HG02884 (cell line): ENCODE results near the gene ELAVL2.

Experiments used
- ATAC-seq: cut with Tn5 transposase; IDR thresholded peaks from one replicate; pipeline ENCODE4 v1.9.1; 2021; ENCODE audit warnings: mild to moderate bottlenecking, moderate library complexity; ENCODE audit not compliant: unreplicated experiment

ELAVL2 gene

DNA sequence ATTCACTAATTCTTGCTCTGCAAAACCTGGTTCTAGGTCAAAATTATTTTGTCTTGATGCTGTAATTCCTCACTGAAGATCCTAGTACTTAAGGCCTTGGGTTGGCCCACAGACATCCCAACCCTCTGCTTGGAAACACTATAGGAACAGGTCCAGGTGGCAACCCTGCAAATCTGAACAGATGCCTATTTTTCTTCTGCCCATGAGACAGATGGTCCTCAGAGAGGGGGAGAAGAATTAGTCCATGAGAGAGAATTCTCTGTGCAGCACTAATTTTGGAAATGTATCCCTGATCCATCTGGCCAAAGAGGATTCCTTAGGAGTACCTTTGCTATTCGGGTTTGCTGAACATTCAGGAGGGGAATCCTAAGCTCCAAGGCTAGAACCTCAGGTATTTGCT lies 156.3 kb downstream of the ELAVL2 start:
- no peak for ATAC-seq

DNA sequence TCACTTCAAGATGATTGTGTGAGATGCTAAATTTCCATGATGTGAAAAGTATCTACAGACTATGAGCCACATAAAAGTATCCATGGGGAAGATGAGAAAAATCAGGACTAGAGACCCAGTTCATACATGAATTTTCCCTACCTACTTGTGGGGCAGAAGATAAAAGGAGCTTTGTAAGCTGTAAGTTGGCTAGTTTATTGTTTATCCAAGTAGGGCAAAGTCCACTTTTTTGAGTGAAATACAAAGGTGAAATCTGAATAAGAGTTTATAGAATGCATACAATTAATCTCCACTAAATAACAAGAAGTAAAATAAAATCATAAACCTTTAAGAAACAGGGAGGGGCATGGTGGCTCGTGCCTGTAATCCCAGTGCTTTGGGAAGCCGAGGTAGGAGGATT lies 160.4 kb downstream of the ELAVL2 start:
- no peak for ATAC-seq

DNA sequence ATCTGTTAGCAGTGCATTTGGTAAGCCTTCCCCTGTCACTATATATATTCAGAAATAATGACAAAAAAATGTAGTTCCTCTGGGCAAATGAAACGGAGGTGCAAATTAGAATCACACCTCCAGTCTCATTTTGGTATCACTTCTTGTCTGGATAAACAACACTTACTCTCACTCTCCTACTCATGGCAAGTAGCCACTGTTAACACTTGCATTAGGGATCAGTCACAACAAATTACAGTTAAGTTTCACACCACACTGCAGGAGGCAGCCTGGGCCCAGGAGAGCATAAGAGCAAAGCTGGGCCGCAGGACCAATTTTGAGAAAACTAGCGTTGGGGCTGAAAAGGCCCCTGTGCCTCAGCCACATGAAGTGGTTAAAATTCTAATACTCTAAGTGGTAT lies 161.0 kb downstream of the ELAVL2 start:
- ATAC-seq, result no peak

DNA sequence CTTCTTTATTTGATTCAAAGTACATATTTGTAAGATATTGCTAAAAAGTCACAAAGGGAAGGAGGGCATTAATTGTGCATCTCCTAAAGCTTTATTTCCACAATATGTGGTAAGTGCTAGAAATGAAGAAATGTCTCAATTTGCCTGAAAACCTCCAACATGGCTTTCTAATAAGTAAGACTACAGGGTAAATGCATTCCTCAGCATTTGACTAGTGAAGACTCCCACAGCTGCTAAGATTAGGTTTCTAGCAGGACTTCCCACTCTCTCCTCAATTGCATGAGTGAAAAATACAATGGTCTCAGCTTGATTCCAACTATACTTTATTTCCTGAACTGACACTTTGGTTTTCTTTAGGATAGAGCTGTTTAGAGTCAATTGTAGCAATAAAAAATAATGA lies 162.1 kb downstream of the ELAVL2 start:
- no peak for ATAC-seq

DNA sequence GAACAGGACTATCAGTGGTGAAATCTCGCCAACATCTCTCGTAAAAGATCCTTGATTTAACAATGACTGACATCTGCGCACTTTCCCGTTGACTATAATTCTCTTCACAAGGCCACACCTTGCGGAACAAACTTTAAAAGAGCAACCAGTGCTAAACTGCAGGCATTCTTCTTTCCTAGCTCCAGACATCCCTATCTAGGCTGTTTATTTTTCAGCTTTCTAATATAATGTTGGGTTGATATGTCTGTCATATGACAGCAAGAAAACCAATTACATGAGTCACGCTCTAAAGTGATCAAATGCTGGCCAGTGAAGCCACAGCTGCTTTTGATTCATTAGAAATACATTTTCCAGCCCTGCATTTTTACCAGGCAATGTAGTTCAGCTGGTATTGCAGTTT lies 162.5 kb downstream of the ELAVL2 start:
- ATAC-seq, result no peak

DNA sequence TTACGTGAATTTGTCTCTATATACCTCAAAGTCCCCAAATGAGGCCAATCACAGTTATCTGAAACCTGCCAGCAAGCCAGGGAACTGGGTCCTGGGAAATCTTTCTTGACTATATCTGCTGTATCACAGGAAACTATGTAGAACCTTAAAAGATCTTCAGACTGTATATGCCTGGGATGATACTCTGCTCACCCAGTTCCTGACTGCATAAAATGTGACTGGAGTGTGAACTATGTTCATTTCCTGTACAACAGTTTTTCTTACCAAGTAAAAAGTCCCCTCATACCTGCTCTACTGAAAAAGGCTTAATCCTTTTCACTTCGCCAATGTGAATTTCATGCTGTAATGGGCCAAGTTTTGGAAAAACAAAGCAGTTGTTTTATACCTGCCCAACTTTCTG lies 162.9 kb downstream of the ELAVL2 start:
- ATAC-seq, result no peak

DNA sequence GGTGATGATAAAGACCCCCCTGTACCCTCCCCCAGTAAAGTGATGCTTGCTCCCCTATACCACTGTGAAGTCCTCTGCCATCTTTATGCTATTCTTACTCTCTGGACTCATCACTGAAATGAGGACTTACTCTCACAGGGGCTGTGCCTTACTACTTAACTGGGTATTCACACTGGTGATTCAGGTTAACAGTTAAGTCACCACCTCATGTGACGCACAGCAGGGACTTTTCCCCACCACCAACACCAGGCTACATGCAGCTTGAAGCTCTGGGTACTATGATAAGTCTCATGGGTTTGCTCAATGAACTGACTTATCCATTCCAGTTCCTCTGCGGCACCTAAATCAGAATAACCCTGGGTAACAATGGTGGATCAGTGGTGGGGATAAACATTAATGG lies 163.7 kb downstream of the ELAVL2 start:
- no peak for ATAC-seq

DNA sequence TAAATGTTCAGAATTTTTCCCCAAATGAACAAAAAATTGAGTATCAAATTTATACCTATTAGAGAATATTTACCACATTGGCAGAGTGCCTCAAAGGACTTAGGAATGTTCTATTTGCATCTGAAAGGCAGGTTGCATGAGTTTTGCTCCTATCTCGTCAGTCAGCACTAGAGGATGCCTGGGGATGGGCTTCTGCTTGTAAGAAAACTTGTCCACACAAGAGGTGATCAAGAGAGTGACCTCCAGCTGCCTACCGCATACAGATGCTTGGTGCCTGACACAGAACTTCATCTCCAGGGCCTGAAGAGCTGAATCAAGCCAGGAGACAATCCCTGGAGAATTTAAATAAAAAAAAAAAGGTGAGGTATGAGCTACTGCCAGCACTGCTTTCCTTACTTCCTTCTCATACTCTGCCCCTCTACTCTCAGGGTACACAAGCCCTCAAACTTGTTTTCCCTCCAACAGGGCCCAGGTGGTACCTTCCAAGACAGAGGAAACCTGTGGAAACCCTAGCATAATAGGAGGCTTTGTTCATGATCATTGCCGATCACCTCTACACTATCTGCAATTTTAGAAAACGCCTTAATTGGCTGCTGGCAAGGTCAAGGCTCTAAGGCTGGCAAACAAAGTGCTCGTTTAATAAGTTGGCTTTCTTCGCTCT lies 166.6 kb downstream of the ELAVL2 start:
- no peak for ATAC-seq

DNA sequence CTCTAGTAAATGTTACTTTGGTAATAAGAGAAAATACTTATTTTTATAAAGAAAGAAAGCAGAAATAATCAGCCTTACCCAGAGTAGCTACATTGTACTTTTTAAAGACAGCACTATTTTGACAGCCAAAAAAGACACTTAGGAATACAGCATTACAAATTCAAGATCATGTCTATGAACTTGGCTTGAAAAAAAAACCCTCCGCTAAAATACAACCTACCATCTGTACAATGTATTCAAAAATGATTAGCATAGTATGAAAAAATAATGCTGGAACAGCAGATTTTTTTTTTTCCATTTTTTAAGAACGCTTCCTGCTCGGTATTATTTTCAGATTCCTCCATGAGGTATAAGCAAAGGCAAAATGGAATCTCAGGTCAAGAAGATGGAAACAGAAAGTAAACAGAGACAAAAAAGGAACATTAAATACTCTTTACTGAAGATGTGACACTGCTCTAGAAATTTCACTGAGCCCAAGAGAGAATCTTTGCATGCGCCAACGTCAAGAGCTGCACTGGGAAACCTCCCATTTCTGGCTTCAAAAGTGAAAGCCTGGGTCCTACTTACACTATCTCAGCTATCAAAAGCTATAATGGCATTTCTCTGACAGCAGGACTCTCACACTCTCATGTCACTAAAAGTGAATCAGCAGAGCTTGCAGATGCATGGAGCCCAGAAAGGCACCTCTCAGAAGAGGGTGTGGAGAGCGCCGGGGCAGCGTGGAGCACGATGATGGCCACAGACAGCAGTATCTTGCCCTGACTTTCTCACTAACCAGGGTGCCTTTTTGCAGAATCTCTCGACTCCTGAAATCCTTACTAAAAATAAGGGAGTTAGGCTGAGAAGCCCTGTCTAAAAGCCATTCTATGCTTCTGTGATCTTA lies 167.4 kb downstream of the ELAVL2 start:
- ATAC-seq, result no peak

DNA sequence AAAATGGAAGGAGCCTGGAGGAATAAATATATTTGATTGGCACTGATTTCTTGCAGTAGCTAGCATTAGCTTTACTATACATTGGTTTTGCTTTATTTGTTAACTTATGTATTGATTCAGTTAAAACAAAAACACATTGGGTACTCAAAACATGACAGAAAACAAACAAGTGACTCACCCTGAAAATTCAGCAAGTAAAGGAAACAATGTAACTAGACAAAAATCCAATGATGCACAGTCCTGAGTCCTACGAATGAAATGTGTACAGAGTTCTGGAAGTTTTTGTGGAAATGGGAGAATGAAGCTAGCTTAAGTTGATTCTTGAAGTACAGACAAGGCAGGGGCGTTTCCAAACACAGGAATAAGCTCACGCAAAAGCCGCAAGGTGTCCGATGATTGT lies 175.0 kb downstream of the ELAVL2 start:
- ATAC-seq, result no peak

DNA sequence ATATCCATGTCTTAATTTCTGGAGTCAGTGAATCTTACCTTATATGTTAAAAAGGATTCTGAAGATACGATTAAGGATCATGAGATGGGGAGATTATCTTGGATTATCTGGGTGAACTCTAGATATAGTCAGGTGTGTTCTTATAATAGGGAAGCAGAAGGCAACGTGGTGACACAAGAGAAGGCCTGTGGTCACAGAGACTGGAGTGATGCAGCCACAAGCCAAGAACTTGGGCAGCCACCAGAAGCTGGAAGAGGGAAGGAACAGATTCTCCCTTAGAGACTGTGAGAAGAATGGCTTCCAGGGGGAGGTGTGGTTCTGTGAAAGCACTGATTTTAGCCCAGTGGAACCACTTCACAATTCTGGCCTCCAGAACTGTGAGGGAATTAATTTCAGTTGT lies 177.4 kb downstream of the ELAVL2 start:
- ATAC-seq, result no peak

DNA sequence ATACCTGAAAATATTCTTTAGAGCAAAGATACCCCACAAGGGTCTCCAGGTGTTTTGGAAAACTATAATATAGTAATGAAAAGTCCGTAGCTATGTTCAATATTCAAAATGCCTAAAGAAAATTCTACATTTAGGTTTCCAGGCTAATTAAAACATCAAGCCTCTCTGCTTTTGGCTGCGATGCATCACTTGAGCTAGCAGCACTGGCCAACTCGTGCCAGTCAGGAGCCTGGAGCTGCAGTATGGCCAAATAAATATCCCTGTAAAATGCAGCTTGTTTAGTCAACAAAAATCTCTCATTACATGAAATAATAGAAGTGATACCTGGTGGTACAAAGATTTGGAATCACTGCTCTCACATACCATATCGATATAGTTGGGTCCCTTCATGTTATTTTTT lies 181.1 kb downstream of the ELAVL2 start:
- no peak for ATAC-seq

DNA sequence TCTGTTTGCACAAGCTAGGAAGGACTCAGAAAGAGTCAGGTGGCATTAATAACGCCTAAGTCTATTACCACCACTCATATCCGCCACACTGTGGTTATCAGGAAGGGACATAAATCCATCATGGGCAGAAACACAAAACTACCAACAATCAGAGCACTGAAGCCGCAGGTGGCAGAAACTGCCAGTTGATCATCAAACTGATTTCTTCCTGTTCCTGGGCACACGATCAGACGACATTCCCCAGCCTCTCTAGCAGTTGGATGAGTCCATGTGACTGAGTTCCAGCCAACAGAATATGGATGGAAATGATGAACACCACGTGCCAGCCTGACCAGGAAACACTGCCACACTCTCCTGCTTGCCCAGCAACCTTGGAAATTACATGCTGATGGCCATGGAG lies 181.7 kb downstream of the ELAVL2 start:
- ATAC-seq, result no peak

DNA sequence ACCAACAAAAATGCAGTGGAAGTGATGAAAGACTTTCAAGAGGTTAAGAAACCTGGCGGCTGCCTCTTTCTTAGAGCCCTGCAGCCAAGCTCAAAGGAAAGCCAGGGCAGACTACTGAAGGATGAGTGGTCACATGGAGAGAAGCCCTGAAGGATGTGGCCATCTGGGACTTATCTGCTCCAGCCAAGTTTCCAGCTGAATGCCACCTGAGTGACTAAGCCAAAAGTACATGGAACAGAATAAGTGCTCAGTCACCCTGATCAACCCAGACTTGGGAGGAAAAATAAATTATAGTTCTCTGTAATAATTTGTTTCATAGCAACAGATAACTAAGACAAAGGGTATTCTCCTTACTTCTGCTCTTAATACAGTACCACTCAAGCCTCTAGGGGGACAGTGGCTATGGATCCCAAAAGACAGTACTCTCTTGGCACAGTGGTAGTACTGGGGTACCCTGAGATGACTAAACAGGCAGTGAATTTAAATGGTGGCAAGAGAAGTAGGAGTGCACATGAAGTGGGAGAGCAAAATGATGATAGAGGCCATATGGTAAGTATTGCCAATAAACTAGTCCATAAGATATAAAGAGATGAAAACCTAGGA lies 182.3 kb downstream of the ELAVL2 start:
- no peak for ATAC-seq
